ENCODE data around the gene PPARA. TPM values are rescaled to one million over a fixed set of nuclear protein-coding genes. Genes with fewer than 3 reads are reported as not detected.

The PPARA gene
- total RNA-seq, 1 donor from 2014 or later: 23.0 TPM

DNA sequence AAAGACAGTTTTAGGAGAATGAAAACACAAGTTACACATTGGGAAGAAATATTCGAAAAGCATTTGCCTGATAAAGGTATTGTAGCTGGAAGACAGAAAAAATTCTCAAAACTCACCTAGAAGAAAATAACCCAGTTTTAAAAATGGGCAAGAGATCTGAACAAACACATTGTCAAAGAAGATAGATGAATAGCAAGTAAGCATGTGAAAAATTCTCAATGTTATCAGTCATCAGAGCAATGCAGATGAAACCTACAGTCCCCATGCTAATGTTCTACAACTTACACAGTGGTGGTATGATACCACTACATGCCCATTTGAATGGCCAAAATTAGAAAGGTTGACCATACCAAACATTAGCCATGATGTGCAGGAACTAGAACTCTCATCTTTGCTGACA is 29.4 kb downstream of the PPARA start:
- ChIA-PET CTCF (no interaction called here), POLR2A (no interaction called here)
- peaks cover 61% of the 10 kb centered on the region for H3K36me3 Mint-ChIP-seq (ENCODE audit: low read depth)
- H3K9me3 Mint-ChIP-seq: peaks cover 21% of the 10 kb centered on the region
- H3K4me1 Mint-ChIP-seq: no peaks in the 10 kb centered on the region
- H3K27ac Mint-ChIP-seq: no peak overlapping the region
- DNase-seq (no peak), ATAC-seq (ENCODE audit: low read depth) (no peak)
- TF ChIP-seq, protein P1, sequence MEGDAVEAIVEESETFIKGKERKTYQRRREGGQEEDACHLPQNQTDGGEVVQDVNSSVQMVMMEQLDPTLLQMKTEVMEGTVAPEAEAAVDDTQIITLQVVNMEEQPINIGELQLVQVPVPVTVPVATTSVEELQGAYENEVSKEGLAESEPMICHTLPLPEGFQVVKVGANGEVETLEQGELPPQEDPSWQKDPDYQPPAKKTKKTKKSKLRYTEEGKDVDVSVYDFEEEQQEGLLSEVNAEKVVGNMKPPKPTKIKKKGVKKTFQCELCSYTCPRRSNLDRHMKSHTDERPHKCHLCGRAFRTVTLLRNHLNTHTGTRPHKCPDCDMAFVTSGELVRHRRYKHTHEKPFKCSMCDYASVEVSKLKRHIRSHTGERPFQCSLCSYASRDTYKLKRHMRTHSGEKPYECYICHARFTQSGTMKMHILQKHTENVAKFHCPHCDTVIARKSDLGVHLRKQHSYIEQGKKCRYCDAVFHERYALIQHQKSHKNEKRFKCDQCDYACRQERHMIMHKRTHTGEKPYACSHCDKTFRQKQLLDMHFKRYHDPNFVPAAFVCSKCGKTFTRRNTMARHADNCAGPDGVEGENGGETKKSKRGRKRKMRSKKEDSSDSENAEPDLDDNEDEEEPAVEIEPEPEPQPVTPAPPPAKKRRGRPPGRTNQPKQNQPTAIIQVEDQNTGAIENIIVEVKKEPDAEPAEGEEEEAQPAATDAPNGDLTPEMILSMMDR (IDR thresholded peaks at IDR 0.05): no peak
- intact Hi-C loops (cut with micrococcal nuclease): no loop called here
- H3K27me3 Mint-ChIP-seq: no peaks in the 10 kb centered on the region
- no peak overlapping the region for H3K4me3 Mint-ChIP-seq

DNA sequence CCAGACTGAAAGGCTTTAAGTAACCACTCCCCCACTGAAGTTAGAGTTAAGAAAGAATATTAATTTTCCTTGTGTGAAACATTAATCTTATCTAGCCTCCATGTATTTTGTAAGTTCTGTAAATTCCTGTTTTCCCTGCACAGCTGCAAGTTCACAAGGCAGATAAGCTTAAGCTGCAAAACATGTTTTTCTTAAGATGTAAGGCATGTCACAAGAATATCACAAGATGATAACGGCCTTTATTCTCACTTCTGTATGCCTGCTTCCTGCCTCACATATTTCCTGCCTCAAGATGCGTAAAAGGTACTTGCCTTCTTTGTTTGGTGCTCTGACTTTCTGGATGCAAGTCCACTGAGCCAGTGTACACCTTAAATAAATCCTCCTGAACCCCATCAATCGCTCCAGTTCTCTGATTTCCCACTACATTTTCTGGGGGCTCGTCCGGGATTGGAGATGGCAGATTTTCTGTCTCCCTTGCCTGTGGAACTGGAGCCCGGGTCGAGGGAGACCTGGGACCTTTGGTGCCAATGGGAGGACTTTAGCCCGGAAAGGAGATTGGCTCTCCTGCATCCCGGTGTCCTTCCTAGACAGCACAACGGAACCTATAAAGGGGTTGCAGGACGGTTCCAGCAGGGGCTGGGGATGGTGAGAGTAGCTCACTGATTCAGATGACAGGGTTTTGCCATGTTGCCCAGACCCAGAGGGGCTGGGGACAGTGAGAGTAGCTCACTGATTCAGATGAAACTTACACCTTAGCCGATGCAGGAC is 30.2 kb downstream of the PPARA start:
- TF ChIP-seq, protein P1 (IDR thresholded peaks at IDR 0.05): no peak
- ChIA-PET POLR2A (no interaction called here), CTCF (no interaction called here)
- no peak for ATAC-seq (ENCODE audit: low read depth)
- Mint-ChIP-seq H3K27me3 (no peaks in the 10 kb centered on the region), H3K4me3 (no peak overlapping the region), H3K36me3 (ENCODE audit: low read depth) (peaks cover 65% of the 10 kb centered on the region), H3K27ac (no peak overlapping the region), H3K4me1 (no peaks in the 10 kb centered on the region), H3K9me3 (peaks cover 21% of the 10 kb centered on the region)
- no peak for DNase-seq
- intact Hi-C loops (cut with micrococcal nuclease): no loop called here

DNA sequence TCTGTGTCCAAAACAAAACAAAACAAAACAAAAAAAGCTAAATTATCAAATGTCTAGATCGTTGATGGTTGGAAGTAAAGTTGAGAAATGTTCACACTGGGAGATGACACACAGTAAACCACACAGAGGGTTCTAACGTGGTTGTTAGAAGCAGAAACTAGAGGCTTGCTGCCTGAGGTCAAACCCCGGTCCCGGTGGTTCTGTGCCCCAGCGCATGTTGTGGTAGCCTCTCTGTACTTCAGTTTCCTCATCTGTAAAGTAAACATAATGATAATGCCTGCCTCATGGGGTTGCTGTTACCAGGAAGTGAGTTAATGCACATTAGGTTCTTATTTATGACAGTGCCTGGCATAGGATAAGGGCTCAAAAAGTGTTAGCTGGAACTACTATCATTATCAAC is 33.4 kb downstream of the PPARA start:
- H3K4me3 Mint-ChIP-seq: no peak overlapping the region
- intact Hi-C loops (cut with micrococcal nuclease): no loop called here
- ATAC-seq (ENCODE audit: low read depth): no peak
- H3K4me1 Mint-ChIP-seq: no peaks in the 10 kb centered on the region
- peaks cover 16% of the 10 kb centered on the region for H3K9me3 Mint-ChIP-seq
- ChIA-PET POLR2A (no interaction called here), CTCF (no interaction called here)
- H3K27ac Mint-ChIP-seq: no peak overlapping the region
- H3K27me3 Mint-ChIP-seq: no peaks in the 10 kb centered on the region
- peaks cover 55% of the 10 kb centered on the region for H3K36me3 Mint-ChIP-seq (ENCODE audit: low read depth)
- TF ChIP-seq, protein P1 (IDR thresholded peaks at IDR 0.05): no peak
- no peak for DNase-seq

DNA sequence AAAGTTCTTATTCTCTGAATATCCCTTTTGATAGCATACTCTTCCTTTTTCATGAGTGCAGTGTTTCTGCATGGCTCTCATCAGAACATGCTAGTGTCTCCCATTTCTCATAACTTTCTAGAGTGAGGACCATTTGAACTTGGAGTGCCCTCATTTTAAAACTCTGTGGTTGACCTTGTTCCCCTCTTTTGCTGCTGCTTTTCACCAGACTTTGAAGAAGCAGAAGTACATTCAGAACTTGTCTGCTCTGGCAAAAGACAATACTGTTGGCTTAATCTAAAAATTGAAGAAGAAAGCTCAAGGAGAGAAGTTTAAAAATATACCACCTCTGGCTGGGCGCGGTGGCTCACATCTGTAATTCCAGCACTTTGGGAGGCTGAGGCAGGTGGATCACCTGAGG is 35.0 kb downstream of the PPARA start:
- DNase-seq (no peak), ATAC-seq (ENCODE audit: low read depth) (no peak)
- CTCF ChIA-PET: no interaction called here
- Mint-ChIP-seq H3K27ac (no peak overlapping the region), H3K9me3 (peaks cover 12% of the 10 kb centered on the region), H3K27me3 (no peaks in the 10 kb centered on the region), H3K4me1 (no peaks in the 10 kb centered on the region), H3K4me3 (no peak overlapping the region), H3K36me3 (ENCODE audit: low read depth) (peaks cover 49% of the 10 kb centered on the region)
- TF ChIP-seq, protein P1 (IDR thresholded peaks at IDR 0.05): no peak
- intact Hi-C loops (cut with micrococcal nuclease): no loop called here
- POLR2A ChIA-PET: no interaction called here

DNA sequence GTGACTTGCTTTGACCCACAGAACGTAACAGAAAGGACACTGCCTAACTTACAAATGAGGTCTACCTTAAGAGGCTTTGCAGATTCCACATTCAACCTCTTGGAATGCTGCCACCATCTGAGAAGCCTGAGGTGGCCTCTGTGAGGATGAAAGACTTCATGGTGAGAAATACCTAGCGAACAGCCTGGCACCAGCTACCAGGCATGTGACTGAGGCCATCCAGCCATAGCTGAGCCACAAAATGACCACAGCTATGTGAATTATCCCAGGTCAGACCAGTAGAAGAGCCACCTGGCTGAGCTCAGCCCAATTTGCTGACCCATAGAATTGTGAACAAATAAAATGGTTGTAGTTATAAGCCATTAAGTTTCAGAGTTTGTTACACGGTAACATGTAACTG is 37.5 kb downstream of the PPARA start:
- Mint-ChIP-seq H3K4me1 (no peaks in the 10 kb centered on the region), H3K36me3 (ENCODE audit: low read depth) (peaks cover 40% of the 10 kb centered on the region), H3K9me3 (peaks cover 6% of the 10 kb centered on the region), H3K4me3 (no peak overlapping the region), H3K27me3 (no peaks in the 10 kb centered on the region), H3K27ac (no peak overlapping the region)
- TF ChIP-seq, protein P1 (IDR thresholded peaks at IDR 0.05): no peak
- ChIA-PET CTCF (no interaction called here), POLR2A (no interaction called here)
- ATAC-seq (ENCODE audit: low read depth) (no peak), DNase-seq (no peak)
- intact Hi-C loops (cut with micrococcal nuclease): no loop called here

Measured in activated B cell treated with CpG ODN at 0.5 μM for 24 hours (primary cell).